Measurements from ENCODE around the gene L3MBTL1.

L3MBTL1 gene

DNA sequence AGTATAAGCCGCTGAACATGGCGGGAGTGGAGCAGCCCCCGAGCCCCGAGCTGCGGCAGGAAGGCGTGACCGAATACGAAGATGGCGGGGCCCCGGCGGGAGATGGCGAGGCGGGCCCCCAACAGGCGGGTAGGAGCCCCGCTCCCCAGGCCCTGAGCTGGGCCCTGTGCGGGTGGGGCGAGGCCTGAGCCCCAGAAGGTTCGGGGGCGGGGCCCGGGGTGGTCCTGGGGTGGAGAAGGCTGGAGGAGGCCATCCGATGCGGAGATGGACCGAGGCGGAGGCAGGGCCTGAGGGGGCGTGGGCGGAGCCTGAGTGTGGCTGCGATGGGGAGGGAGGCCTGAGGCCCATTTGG is 7.1 kb downstream of the L3MBTL1 start:
- no peaks in the 10 kb centered on the region for H3K36me3 ChIP-seq (replicated peaks)
- H3K4me1 ChIP-seq, result no peaks in the 10 kb centered on the region
- no peaks in the 10 kb centered on the region for H3K9me3 ChIP-seq
- no peak overlapping the region for H3K4me3 ChIP-seq
- no peak for DNase-seq (ENCODE audit: low spot score in 2 of 2)
- in situ Hi-C loops (cut with MboI; ENCODE audit: low sequenced_read_pairs), result no loop called here
- H3K27me3 ChIP-seq (ENCODE audit: low read depth), result no peaks in the 10 kb centered on the region

DNA sequence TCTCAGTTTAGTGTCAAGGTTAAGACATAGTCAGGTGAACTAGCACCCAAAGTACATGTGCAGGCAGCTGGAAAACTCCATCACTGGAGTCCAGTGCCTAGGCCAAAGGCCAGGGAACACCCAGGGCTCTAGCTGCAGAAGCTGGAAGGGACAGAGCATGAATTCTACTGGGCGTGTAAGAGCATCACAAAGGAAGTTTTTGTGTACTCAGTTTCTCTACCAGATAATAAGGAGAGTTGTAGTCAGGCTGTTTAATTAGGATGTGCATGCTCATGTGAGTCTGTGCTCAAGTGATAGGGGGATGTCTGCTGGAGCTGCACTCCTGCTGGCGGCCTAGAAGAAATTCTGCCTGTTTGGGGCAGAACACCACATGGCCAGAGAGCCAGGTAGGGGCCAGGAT is 8.1 kb downstream of the L3MBTL1 start:
- Histone ChIP-seq H3K36me3 (replicated peaks) (no peaks in the 10 kb centered on the region), H3K4me3 (no peak overlapping the region), H3K4me1 (no peaks in the 10 kb centered on the region), H3K27me3 (ENCODE audit: low read depth) (0 out of 2 replicates have a peak, but pooled peaks cover 6% of the 10 kb centered on the region), H3K9me3 (no peaks in the 10 kb centered on the region)
- in situ Hi-C loops (cut with MboI; ENCODE audit: low sequenced_read_pairs), result no loop called here
- no peak for DNase-seq (ENCODE audit: low spot score in 2 of 2)

DNA sequence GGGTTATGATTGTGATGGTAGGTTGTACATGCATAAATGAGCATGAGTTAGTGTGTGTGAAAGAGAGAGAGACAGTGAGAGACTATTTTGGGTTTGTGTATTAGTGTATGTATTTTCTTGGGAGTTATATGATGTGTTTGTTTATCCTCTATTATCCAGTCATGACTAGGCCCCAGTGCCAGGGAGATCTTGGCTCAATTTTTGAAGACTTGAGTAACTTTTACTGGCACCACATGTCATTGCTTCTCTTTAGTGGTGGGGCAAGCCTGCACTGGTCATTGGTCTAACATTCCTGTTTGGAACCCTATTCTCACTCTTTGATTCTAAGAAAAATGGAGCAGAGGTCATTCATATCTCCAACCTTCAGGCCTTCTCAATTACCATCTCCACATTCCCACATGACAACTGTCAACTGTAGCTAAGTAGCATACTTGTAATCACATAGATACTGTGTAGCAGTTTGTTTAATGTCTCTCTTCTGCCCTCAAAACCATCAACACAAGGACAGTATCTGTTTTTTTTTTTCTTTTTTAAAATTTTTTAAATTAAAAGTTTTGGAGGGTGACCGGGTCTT is 8.8 kb downstream of the L3MBTL1 start:
- in situ Hi-C loops (cut with MboI; ENCODE audit: low sequenced_read_pairs), result no loop called here
- Histone ChIP-seq H3K36me3 (replicated peaks) (no peaks in the 10 kb centered on the region), H3K4me3 (no peak overlapping the region), H3K9me3 (no peaks in the 10 kb centered on the region), H3K27me3 (ENCODE audit: low read depth) (0 out of 2 replicates have a peak, but pooled peaks cover 6% of the 10 kb centered on the region), H3K4me1 (no peaks in the 10 kb centered on the region)
- no peak for DNase-seq (ENCODE audit: low spot score in 2 of 2)

DNA sequence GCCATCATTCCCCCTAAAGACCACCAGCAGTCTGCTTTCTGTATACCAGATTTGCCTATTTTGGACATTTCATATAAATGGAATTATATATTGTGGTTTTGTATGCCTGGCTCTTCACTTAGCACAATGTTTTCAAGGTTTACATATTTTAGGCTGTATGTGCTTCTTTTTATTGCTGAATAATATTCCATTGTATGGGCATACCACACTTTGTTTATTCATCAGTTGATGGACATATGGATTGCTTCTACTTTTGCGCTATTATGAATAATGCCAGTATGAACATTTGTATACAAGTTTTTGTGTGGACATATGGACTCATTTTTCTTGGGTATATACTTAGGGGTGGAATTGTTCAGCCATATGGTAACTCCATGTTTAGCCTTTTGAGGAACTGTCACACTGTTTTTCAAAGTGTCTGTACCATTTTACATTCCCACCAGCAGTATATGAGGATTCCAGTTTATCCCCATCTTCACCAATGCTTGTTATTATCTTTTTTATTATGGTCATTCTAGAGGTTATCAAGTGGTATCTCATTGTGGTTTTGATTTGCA is 12.7 kb downstream of the L3MBTL1 start:
- H3K27me3 ChIP-seq (ENCODE audit: low read depth), result 0 out of 2 replicates have a peak, but pooled peaks cover 6% of the 10 kb centered on the region
- in situ Hi-C loops (cut with MboI; ENCODE audit: low sequenced_read_pairs), result no loop called here
- no peak overlapping the region for H3K4me3 ChIP-seq
- no peak for DNase-seq (ENCODE audit: low spot score in 2 of 2)
- H3K36me3 ChIP-seq (replicated peaks), result no peaks in the 10 kb centered on the region
- H3K9me3 ChIP-seq, result no peaks in the 10 kb centered on the region
- no peaks in the 10 kb centered on the region for H3K4me1 ChIP-seq

DNA sequence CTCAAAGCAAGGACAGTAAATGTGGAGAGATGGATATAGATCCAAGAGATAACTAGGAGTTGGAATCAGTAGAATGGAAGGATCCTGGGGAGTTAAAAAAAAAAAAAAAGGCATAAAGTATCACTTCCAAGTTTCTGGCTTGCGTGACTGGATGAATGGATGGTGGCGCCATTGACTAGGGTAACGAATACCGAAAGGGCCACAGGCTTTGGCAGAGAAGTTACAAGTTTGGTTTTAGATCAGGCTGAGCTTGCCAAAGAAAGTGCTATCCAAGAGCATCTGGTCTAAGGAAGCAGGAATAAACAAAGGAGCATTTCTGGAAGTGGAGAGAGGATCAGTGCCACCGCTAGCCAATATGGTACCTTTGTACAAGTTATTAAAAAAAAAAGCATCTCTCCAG is 17.5 kb downstream of the L3MBTL1 start:
- Histone ChIP-seq H3K4me3 (no peak overlapping the region), H3K4me1 (no peaks in the 10 kb centered on the region), H3K36me3 (replicated peaks) (no peaks in the 10 kb centered on the region), H3K27me3 (ENCODE audit: low read depth) (0 out of 2 replicates have a peak, but pooled peaks cover 5% of the 10 kb centered on the region), H3K9me3 (no peaks in the 10 kb centered on the region)
- no peak for DNase-seq (ENCODE audit: low spot score in 2 of 2)
- in situ Hi-C loops (cut with MboI; ENCODE audit: low sequenced_read_pairs), result no loop called here

DNA sequence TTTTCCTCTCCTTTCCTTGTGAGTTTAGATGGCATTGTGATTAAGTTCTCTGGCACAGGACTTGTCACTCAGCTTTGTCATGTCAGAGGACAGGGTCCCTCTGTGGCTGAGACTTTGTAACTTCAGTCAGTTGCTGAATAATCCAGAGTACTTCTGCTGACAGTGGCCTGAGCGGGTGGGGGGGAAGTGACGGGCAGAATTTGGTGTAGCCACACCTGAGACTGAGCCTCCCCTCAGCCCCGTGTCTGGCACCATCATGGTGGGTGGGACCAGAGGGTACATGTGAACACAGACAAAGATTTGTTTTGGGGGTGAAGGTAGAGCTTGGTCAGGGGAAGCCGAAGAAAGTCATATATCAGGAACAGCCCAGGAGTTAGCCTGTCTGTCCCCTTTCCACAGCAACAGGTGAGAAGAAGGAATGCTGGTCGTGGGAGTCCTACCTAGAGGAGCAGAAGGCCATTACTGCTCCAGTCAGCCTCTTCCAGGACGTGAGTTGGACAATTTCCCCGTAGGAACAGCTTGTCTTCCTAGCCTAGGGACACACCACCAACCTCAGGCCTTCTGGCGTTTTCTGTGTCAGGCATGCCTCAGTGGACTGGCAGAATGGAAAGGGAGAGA is 20.9 kb downstream of the L3MBTL1 start:
- in situ Hi-C loops (cut with MboI; ENCODE audit: low sequenced_read_pairs), result no loop called here
- Histone ChIP-seq H3K4me3 (no peak overlapping the region), H3K9me3 (no peaks in the 10 kb centered on the region), H3K27me3 (ENCODE audit: low read depth) (no peaks in the 10 kb centered on the region), H3K36me3 (replicated peaks) (no peaks in the 10 kb centered on the region), H3K4me1 (no peaks in the 10 kb centered on the region)
- no peak for DNase-seq (ENCODE audit: low spot score in 2 of 2)

DNA sequence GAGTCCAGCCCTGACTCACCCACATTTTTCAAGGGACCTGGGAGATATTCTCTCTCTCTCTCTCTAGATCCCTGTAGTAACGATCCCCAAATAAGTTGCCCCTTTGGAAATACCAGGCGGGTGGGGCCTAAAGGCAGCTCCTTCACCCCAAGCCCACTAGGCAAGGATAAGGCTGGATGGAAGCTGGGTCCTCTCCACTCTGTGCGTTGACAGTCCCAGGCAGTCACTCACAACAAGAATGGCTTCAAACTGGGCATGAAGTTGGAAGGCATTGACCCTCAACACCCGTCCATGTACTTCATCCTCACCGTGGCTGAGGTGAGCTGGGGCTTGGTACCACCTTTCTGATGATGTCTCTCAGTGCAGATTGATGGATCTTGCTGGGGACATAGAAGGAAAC is 21.6 kb downstream of the L3MBTL1 start:
- DNase-seq (ENCODE audit: low spot score in 2 of 2), result no peak
- Histone ChIP-seq H3K4me3 (no peak overlapping the region), H3K4me1 (no peaks in the 10 kb centered on the region), H3K9me3 (no peaks in the 10 kb centered on the region), H3K36me3 (replicated peaks) (no peaks in the 10 kb centered on the region), H3K27me3 (ENCODE audit: low read depth) (no peaks in the 10 kb centered on the region)
- in situ Hi-C loops (cut with MboI; ENCODE audit: low sequenced_read_pairs), result no loop called here

DNA sequence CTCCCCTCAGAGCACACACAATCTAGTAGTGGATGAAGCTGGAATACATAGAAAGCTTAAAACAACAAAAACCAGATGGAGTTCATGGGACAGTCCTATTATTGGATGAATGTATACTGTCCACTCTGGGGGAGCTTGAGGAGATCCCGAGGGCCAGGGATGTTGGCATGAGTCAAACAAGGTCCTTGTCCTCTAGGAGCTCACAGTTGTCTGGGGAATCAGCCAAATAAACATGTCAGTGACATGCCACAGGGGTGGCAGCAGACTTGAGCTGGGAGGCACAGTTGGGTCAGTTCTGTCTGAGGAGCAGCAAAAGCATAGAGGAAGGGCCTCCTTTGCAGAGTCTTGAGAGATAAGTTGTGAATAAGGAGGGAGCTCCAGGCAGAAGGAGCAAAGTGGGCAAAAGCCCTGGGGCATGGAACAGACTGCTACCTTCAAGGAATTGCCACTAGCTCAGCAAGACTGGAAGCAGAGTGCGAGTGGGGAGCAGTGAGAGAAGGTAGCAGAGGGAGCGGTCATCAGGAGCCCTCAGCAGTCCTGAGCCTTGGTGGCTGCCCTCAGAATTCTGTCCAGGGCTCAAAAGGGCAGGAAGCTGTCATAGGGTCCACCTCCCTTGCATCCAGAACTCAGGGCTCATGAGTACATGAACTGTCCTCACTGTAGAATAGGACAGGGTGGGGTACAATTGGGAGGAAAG is 22.1 kb downstream of the L3MBTL1 start:
- DNase-seq (ENCODE audit: low spot score in 2 of 2), result no peak
- in situ Hi-C loops (cut with MboI; ENCODE audit: low sequenced_read_pairs), result loop anchor here (10.0 kb wide), 1 partner anchor 555 kb away; no protein-coding TSS in a partner anchor
- H3K27me3 ChIP-seq (ENCODE audit: low read depth), result no peaks in the 10 kb centered on the region; the same call in 1 of the 2 replicates
- no peaks in the 10 kb centered on the region for H3K9me3 ChIP-seq
- H3K4me1 ChIP-seq, result no peaks in the 10 kb centered on the region
- no peaks in the 10 kb centered on the region for H3K36me3 ChIP-seq (replicated peaks)
- H3K4me3 ChIP-seq, result no peak overlapping the region

DNA sequence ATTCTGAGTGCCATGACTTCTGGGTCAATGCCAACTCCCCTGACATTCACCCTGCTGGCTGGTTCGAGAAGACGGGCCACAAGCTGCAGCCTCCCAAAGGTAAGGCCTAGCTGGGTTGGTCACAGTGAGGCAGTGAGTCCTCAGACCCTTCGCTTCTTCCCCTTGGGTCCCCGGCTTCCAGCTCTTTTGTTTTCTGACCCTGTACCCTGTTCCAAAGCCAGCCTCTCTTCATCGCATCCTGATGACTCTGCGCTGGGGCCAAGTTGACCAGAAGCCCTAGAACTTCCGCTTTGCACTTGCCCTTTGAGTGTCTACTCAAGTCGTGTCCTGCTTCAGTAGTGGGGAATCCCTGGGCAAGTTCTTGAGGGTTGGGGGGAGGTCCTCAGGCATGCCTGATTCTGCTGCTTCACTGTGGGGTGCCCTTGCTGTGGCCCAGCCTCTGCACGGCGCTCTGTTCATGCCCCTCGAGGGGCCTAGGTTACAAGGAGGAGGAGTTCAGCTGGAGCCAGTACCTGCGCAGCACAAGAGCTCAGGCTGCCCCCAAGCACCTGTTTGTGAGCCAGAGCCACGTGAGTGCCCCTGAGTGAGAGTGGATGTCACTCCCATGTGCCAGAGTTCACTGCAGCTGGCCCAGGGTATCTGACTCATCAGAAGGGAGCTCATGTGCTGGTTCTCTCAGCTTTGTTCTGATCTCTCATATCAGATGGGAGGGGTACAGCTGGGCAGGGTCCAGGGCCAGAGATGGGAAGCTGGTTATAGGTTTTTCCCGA is 23.0 kb downstream of the L3MBTL1 start:
- no peaks in the 10 kb centered on the region for H3K9me3 ChIP-seq
- H3K4me1 ChIP-seq, result no peaks in the 10 kb centered on the region
- no peaks in the 10 kb centered on the region; the same call in 1 of the 2 replicates for H3K27me3 ChIP-seq (ENCODE audit: low read depth)
- no peak for DNase-seq (ENCODE audit: low spot score in 2 of 2)
- H3K4me3 ChIP-seq, result no peak overlapping the region
- no peaks in the 10 kb centered on the region for H3K36me3 ChIP-seq (replicated peaks)
- in situ Hi-C loops (cut with MboI; ENCODE audit: low sequenced_read_pairs), result loop anchor here (10.0 kb wide), 1 partner anchor 554 kb away; no protein-coding TSS in a partner anchor

DNA sequence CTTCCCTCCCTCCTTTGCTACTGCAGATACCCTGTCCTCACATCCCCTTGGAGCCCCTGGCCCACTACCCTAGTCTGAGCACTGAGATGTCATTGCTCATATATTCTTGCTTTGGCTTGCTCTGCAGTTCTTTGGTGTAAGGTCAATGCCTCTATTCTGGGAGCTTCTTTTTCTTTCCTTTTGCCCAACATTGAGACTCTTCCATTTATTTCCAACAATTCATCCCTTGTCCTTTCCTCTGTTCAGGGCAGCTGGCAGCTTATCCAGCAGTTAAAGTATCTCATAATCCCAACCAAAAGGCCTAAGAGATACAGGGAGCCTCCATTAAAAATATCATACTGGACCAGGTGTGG is 23.6 kb downstream of the L3MBTL1 start:
- H3K36me3 ChIP-seq (replicated peaks), result no peaks in the 10 kb centered on the region
- in situ Hi-C loops (cut with MboI; ENCODE audit: low sequenced_read_pairs), result loop anchor here (10.0 kb wide), 1 partner anchor 554 kb away; no protein-coding TSS in a partner anchor
- no peaks in the 10 kb centered on the region; the same call in 1 of the 2 replicates for H3K27me3 ChIP-seq (ENCODE audit: low read depth)
- no peaks in the 10 kb centered on the region for H3K9me3 ChIP-seq
- H3K4me3 ChIP-seq, result no peak overlapping the region
- no peaks in the 10 kb centered on the region for H3K4me1 ChIP-seq
- DNase-seq (ENCODE audit: low spot score in 2 of 2), result no peak

DNA sequence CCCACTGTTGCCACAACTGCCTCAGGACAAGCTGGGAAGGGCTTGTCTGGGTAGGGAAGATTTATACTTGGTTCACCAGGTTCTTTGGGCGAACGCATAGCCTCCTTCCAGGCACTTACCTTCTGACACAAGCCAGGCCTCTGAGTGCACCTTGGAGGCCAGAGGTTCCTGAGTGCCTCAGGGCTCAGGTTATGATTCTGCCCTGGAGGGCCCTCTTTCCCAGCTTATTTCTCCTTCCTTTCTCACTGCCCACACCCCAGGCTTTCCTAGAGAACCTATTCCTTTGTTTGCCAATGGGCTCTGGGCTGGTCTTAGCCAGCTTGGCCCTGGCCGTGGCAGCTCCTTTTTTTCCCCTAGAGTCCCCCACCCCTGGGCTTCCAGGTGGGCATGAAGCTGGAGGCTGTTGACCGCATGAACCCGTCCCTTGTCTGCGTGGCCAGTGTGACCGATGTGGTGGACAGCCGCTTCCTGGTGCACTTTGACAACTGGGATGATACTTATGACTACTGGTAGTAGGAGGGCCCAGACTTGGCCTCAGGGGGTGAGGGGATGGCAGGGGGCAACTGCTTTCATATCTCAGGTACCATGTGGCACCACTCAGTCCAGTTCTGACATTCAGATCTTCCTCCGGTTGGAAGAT is 25.0 kb downstream of the L3MBTL1 start:
- Histone ChIP-seq H3K27me3 (ENCODE audit: low read depth) (no peaks in the 10 kb centered on the region; the same call in 1 of the 2 replicates), H3K4me3 (no peak overlapping the region), H3K9me3 (no peaks in the 10 kb centered on the region), H3K4me1 (no peaks in the 10 kb centered on the region), H3K36me3 (replicated peaks) (no peaks in the 10 kb centered on the region)
- DNase-seq (ENCODE audit: low spot score in 2 of 2), result no peak
- in situ Hi-C loops (cut with MboI; ENCODE audit: low sequenced_read_pairs), result loop anchor here (10.0 kb wide), 1 partner anchor 552 kb away; no protein-coding TSS in a partner anchor

DNA sequence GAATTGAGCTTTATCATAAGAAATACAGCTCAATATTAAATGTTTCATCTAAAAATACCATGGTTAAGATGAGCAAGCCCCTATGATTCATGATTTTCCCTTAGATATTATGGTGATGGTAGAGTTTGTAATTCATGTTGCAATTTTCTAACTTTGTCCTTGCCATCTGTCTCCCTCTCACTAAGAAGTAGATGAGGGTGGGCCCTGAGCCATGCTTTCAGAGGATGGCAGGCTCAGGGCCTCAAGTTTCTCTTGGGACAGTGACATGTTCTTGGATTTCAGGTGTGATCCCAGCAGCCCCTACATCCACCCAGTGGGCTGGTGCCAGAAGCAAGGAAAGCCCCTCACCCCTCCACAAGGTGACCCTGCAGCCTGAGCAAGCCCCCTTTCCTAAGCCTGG is 25.6 kb downstream of the L3MBTL1 start:
- H3K36me3 ChIP-seq (replicated peaks), result no peaks in the 10 kb centered on the region
- H3K27me3 ChIP-seq (ENCODE audit: low read depth), result no peaks in the 10 kb centered on the region; the same call in 1 of the 2 replicates
- no peak for DNase-seq (ENCODE audit: low spot score in 2 of 2)
- H3K4me3 ChIP-seq, result no peak overlapping the region
- H3K9me3 ChIP-seq, result no peaks in the 10 kb centered on the region
- no peaks in the 10 kb centered on the region for H3K4me1 ChIP-seq
- in situ Hi-C loops (cut with MboI; ENCODE audit: low sequenced_read_pairs), result loop anchor here (10.0 kb wide), 1 partner anchor 552 kb away; no protein-coding TSS in a partner anchor

DNA sequence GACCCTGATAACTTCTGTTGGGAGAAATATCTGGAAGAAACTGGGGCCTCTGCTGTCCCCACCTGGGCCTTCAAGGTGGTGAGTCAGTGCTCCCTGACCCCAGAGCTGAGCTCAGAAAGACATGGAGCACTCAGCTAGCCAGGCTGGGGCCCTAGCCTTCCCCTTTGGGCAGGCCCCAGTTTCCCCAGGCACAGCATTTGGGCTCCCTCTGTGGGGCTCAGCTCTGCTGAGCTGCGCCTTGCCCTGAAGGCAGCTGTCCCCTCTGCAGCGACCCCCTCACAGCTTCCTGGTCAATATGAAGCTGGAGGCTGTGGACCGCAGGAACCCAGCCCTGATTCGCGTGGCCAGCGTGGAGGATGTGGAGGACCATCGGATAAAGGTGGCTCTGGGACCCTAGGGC is 26.5 kb downstream of the L3MBTL1 start:
- in situ Hi-C loops (cut with MboI; ENCODE audit: low sequenced_read_pairs), result loop anchor here (10.0 kb wide), 1 partner anchor 551 kb away; no protein-coding TSS in a partner anchor
- Histone ChIP-seq H3K9me3 (no peaks in the 10 kb centered on the region), H3K4me3 (no peak overlapping the region), H3K36me3 (replicated peaks) (no peaks in the 10 kb centered on the region), H3K27me3 (ENCODE audit: low read depth) (no peaks in the 10 kb centered on the region; the same call in 1 of the 2 replicates), H3K4me1 (no peaks in the 10 kb centered on the region)
- DNase-seq (ENCODE audit: low spot score in 2 of 2), result no peak

All from HAP-1 (cell line).